HG02938 (cell line): ENCODE results near the gene NFE2L2.
"Not testable (repeated sequence)": the region's sequence is repeated elsewhere in the genome, so short reads cannot be mapped to it uniquely, and the experiment has no call there.

ENCODE experiments used
- ATAC-seq: cut with Tn5 transposase; IDR thresholded peaks from one replicate; pipeline ENCODE4 v1.9.1; 2021; ENCODE audit warnings: mild to moderate bottlenecking, moderate library complexity; ENCODE audit not compliant: unreplicated experiment

Gene NFE2L2

GRCh38 chr2:177258059-177258458, 6.5 kb downstream of the NFE2L2 start:
- ATAC-seq, result no peak

- ATAC-seq, result no peak
Measured at GRCh38 chr2:177257471-177257870, 7.1 kb downstream of the NFE2L2 start.

- ATAC-seq, result no peak
Measured at GRCh38 chr2:177256695-177257094, 7.8 kb downstream of the NFE2L2 start.

- ATAC-seq, result no peak
Measured at GRCh38 chr2:177256026-177256425, 8.5 kb downstream of the NFE2L2 start.

DNA sequence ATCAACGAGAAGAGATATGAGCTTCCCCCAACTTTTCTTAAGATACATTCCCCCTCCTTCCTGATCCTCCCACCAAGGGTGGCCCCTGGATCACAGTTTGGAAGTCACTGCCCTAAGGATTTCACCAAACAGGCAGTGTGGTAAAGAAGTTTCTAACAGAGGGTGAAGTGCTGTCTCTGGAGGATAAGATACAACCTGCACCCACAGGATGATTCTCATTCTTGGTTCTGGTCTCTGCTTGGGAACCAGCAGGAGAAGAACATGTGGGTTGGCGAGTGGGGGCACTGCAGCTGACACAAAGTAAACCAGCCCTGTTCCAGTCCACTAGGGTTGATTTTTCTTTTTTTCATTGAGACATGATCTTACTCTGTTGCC, 9.3 kb downstream of the NFE2L2 start:
- ATAC-seq, result no peak

GRCh38 chr2:177254433-177255226, 9.9 kb downstream of the NFE2L2 start:
- ATAC-seq, result no peak

DNA sequence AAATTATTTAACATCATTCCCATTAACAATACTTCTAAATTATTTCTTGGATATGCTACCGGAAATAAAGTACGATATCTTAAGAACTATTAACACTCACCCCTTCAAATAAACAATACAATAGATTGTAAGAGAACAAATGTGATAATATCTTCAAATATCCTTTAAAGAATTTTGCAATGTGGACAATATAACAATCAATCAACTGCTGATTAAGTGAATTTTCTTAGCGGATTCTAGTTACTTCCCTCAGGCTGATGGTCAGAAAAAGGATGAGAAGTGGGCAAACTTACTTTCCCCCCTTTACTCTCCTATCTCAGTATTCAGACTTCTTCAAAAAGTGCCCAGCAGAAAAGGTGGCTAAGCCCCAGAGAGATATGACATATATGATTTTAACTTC, 10.8 kb downstream of the NFE2L2 start:
- no peak for ATAC-seq

- no peak for ATAC-seq
Measured at GRCh38 chr2:177252808-177253531, 11.6 kb downstream of the NFE2L2 start.

DNA sequence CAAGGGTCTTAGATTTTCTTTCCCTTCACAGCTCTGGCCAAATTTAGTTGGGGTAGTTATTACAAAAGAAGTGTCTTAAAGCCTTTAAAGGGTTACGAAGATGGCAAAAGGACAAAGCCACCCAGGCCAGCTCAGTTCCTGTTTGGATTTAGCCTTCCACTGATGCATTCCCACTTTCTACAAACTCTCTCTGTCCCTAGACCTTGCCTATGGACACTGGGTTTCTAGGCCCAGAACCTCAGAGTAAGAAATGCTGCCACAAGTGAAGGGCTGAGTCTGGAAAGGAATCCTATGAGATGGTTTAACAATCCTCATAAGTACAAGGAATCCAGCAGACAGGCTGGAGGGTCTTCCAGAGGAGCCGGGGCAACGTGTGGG, 13.4 kb downstream of the NFE2L2 start:
- ATAC-seq, result no peak

- ATAC-seq, result no peak
Measured at GRCh38 chr2:177250461-177250860, 14.1 kb downstream of the NFE2L2 start.

GRCh38 chr2:177249038-177249437, 15.5 kb downstream of the NFE2L2 start:
- ATAC-seq, result no peak

GRCh38 chr2:177247693-177248262, 16.7 kb downstream of the NFE2L2 start:
- ATAC-seq, result no peak

DNA sequence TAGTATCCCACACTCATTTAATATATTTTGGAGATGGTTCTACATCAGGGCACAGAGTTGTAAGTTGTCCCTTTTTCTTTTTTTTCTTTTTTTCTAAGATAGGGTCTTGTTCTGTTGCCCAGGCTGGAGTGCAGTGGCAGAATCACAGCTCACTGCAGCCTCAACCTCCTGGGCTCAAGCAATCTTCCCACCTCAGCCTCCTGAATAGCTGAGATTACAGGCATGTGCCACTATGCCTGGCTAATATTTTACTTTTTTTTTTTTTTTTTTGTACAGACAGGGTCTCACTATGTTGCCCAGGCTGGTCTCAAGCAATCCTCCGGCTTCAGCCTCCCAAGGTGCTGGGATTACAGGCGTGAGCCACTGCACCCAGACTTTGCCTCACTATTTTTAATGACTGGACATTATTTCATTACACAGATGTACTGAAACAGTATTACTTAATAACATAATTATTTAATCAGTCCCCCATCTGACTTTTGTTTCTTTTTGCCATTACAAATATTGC, 17.9 kb downstream of the NFE2L2 start:
- not testable (repeated sequence) for ATAC-seq

DNA sequence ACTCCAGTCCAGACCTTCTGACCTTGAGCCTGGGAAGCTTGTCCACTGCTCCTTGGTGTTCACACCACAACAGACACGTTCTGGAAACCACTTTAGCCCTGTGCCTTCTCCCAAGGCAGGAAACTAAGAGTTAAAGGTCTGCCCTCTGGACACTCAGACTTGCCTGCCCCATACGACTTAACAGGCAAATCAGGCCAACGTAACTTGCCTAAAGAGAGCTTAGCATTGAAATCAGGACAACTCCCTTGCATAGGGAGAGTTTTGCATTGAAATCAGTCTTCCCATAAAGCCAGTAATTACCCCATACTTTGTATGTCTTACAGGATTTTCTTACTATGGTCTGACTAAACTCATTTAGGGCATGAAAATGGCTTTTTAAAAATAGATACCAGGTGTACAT, 18.5 kb downstream of the NFE2L2 start:
- no peak for ATAC-seq

DNA sequence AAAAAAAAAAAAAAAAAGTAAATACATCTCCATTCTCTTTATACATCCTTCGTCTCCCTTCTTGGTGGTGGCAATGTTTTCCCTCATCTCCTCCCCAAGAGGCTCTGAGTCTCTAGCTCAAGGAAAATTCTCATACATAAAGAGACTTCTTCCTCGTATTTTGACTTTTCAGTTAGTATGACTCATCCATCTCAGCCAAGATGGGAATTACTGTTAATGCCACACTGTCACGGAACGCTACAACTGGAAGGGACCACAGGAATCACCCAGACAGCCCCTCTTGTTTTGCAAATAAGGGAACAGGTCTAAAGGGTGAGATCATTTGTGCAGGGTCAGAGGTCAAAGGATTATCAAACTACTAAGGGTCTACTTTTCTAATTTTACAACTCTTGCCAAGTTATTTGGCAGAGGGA, 19.5 kb downstream of the NFE2L2 start:
- ATAC-seq, result no peak

DNA sequence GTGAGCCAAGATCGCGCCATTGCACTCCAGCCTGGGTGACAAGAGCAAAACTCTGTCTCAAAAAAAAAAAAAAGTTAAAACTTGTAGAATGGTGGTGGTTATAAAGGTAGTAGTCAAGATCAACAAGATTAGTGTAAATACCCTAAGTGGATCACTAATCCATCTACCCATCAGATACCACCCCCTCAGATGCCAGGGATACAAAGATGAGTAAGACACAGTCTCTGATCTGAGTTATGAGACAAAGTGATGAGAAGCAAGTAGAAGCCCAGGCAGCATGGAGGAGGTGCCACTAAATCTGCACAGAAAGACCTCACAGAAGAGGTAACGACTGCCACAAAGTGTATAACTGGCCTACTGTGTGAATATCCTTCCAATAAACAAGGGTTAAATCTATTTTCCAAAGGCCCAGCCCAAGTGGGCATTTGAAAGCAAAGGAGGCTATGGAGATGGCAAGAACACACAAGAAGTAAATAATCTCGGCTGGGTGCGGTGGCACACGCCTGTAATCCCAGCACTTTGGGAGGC, 20.2 kb downstream of the NFE2L2 start:
- no peak for ATAC-seq

GRCh38 chr2:177243476-177243875, 21.1 kb downstream of the NFE2L2 start:
- no peak for ATAC-seq

DNA sequence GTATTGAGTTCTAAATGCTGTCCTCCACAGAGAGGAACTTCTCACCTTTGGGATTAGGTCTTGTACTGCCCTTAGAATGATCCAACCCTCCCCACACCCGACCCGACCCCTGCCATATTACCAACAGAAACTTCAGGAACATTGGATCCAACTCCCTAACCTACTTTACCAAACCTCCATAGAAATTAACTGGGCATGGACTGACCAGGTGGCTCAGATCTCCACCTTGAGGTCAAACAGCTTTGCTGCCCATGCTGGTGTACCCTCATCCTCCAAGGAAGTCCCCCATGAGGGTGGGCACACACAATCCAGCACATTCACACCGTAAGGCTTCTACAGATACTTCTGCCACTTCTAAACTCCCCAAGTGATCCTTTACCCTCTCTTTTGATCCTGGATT, 21.5 kb downstream of the NFE2L2 start:
- ATAC-seq, result no peak

GRCh38 chr2:177242121-177242987, 22.2 kb downstream of the NFE2L2 start:
- no peak for ATAC-seq

GRCh38 chr2:177241711-177242120, 22.8 kb downstream of the NFE2L2 start:
- ATAC-seq, result no peak
